ENCODE measurements around the gene SCARB2. TPM values are rescaled to one million over a fixed set of nuclear protein-coding genes. Genes with fewer than 3 reads are reported as not detected.

SCARB2 gene
- total RNA-seq, 1 experiment from 2014 or later = 37.6 TPM

DNA sequence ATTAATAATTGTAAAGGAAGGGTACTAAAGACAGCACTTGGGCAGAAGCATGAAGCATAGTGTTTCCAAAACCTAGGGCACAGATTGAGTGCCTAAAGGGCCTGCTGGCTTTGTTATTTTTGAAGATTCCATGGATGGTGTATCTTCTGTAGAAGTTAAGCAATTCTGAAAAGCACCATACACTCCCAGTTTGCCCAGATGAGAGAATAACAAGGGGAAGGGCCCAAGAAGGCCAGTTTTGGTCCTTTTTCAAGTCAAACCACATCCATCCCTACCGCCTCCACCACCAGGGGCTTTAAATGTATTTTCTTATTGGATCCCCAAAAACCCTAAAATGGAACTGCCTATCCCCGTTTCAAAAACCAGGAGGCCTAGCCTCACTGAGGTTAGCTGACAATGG lies 17.2 kb downstream of the SCARB2 start:
- H3K4me1 ChIP-seq (replicated peaks; ENCODE audit: insufficient read depth) = peaks cover 41% of the 10 kb centered on the region
- TF ChIP-seq EZH2 (IDR thresholded peaks at IDR 0.05; ENCODE audit: low read depth) (no peak), CTCF (conservative IDR thresholded peaks at IDR 0.05) (no peak)
- intact Hi-C loops (cut with micrococcal nuclease; ENCODE audit: unreplicated experiment) = no loop called here
- no peak for DNase-seq
- H3K9me3 ChIP-seq (ENCODE audit: insufficient read depth, low read depth) = no peaks in the 10 kb centered on the region
- peaks cover 40% of the 10 kb centered on the region for H3K79me2 ChIP-seq (ENCODE audit: low read depth)
- H3F3A ChIP-seq (ENCODE audit: insufficient read depth, low read depth) = peaks cover 22% of the 10 kb centered on the region
- no peak overlapping the region for H2AFZ ChIP-seq
- POLR2A ChIA-PET (ENCODE audit: unreplicated experiment) = no interaction called here
- H3K27ac ChIP-seq = peak overlapping the region; percentile 99
- BruUV-seq (replicated peaks) = no TSS peak
- H3K4me2 ChIP-seq = no peak overlapping the region
- H3K9me2 ChIP-seq (ENCODE audit: insufficient read depth) = no peaks in the 10 kb centered on the region
- H3K4me3 ChIP-seq = no peak overlapping the region
- peaks cover 18% of the 10 kb centered on the region for H3K36me3 ChIP-seq (ENCODE audit: low read depth)
- CTCF ChIA-PET = no interaction called here
- no peaks in the 10 kb centered on the region for H4K20me1 ChIP-seq (ENCODE audit: insufficient read depth)
- H3K27me3 ChIP-seq (ENCODE audit: insufficient read depth, low read depth) = no peaks in the 10 kb centered on the region

GRCh38 chr4:76195326-76195725 lies 18.3 kb downstream of the SCARB2 start:
- Histone ChIP-seq H2AFZ (no peak overlapping the region), H4K20me1 (ENCODE audit: insufficient read depth) (no peaks in the 10 kb centered on the region), H3K4me2 (peak overlapping the region; percentile 70), H3F3A (ENCODE audit: insufficient read depth, low read depth) (peaks cover 22% of the 10 kb centered on the region), H3K9me3 (ENCODE audit: insufficient read depth, low read depth) (no peaks in the 10 kb centered on the region), H3K4me3 (no peak overlapping the region), H3K79me2 (ENCODE audit: low read depth) (peaks cover 30% of the 10 kb centered on the region), H3K4me1 (replicated peaks; ENCODE audit: insufficient read depth) (peaks cover 35% of the 10 kb centered on the region), H3K9me2 (ENCODE audit: insufficient read depth) (no peaks in the 10 kb centered on the region), H3K27ac (peak overlapping the region; percentile 99), H3K27me3 (ENCODE audit: insufficient read depth, low read depth) (no peaks in the 10 kb centered on the region), H3K36me3 (ENCODE audit: low read depth) (peaks cover 18% of the 10 kb centered on the region)
- intact Hi-C loops (cut with micrococcal nuclease; ENCODE audit: unreplicated experiment) = no loop called here
- BruUV-seq (replicated peaks) = no TSS peak
- TF ChIP-seq CTCF (conservative IDR thresholded peaks at IDR 0.05) (no peak), EZH2 (IDR thresholded peaks at IDR 0.05; ENCODE audit: low read depth) (no peak)
- CTCF ChIA-PET = no interaction called here
- POLR2A ChIA-PET (ENCODE audit: unreplicated experiment) = no interaction called here
- no peak for DNase-seq

DNA sequence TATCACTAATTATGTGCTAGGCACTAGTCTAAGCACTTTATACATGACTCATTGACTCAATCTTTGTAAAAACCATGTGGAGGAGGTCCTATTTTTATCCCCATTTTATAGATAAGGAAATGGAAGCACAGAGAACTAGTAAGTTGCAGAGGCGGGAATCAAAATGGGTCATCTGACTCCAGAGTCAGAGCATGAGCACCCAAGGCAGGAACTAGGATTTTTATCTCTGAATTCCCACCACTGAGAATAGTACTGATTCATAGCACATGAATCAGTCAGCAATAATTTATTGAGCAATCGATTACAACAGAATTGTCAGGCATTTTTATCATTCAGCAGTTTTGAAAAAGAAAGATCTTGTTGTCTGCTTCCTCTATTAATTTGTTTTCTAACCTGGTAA lies 19.3 kb downstream of the SCARB2 start:
- Histone ChIP-seq H3K79me2 (ENCODE audit: low read depth) (peaks cover 20% of the 10 kb centered on the region), H2AFZ (peak overlapping the region; percentile 42; the same call in 1 of the 2 replicates), H3K4me1 (replicated peaks; ENCODE audit: insufficient read depth) (peaks cover 35% of the 10 kb centered on the region), H3F3A (ENCODE audit: insufficient read depth, low read depth) (peaks cover 22% of the 10 kb centered on the region), H3K27ac (peak overlapping the region; percentile 99), H3K9me2 (ENCODE audit: insufficient read depth) (no peaks in the 10 kb centered on the region), H3K36me3 (ENCODE audit: low read depth) (peaks cover 18% of the 10 kb centered on the region), H3K27me3 (ENCODE audit: insufficient read depth, low read depth) (no peaks in the 10 kb centered on the region), H3K4me3 (no peak overlapping the region; the same call in 1 of the 2 replicates), H4K20me1 (ENCODE audit: insufficient read depth) (no peaks in the 10 kb centered on the region), H3K4me2 (peak overlapping the region; percentile 70), H3K9me3 (ENCODE audit: insufficient read depth, low read depth) (no peaks in the 10 kb centered on the region)
- peak in 1 of 2 experiments; percentile 89 for DNase-seq
- POLR2A ChIA-PET (ENCODE audit: unreplicated experiment) = no interaction called here
- intact Hi-C loops (cut with micrococcal nuclease; ENCODE audit: unreplicated experiment) = no loop called here
- TF ChIP-seq CTCF (conservative IDR thresholded peaks at IDR 0.05) (no peak), EZH2 (IDR thresholded peaks at IDR 0.05; ENCODE audit: low read depth) (no peak)
- no TSS peak for BruUV-seq (replicated peaks)
- CTCF ChIA-PET = no interaction called here

All from PC-9 (cell line).